ENCODE measurements around the gene CD164L2.

Gene CD164L2

GRCh38 chr1:27364696-27365371 lies 18.3 kb downstream of the CD164L2 start:
- ChIA-PET POLR2A (interaction anchor here (0.8 to 2.6 kb wide), 17 partner anchors 8 to 1217 kb away, joined by 3 to 23 read pairs (median 5); partner anchors contain the start of genes CD164L2, SLC9A1 and SYTL1), CTCF (interaction anchor here (0.7 to 5.1 kb wide), 15 partner anchors 10 to 319 kb away, joined by 3 to 84 read pairs (median 4); no protein-coding TSS in a partner anchor)
- Histone ChIP-seq H3K27ac (ENCODE audit: extremely low read depth, low read depth, low read length) (no peak overlapping the region), H3K4me1 (ENCODE audit: control insufficient read depth, insufficient read depth, low read length) (peaks cover 2% of the 10 kb centered on the region; the same call in 1 of the 2 replicates), H3K36me3 (ENCODE audit: control insufficient read depth in 2 of 2, insufficient read depth in 1 of 2, low read length in 2 of 2) (peaks cover 0 to 34% of the 10 kb centered on the region in 2 experiments; a peak in 1 of 3 replicates), H3K4me3 (ENCODE audit: low read depth, low read length) (no peak overlapping the region; the same call in 1 of the 2 replicates), H3K9me3 (ENCODE audit: control insufficient read depth, insufficient read depth, low read depth, low read length) (no peaks in the 10 kb centered on the region)
- no peak for TF ChIP-seq ZBTB26 (tag by site-specific recombination; optimal IDR thresholded peaks at IDR 0.05)
- TF ChIP-seq BCL11B (tag by site-specific recombination; IDR thresholded peaks at IDR 0.05; ENCODE audit: low read depth) = 0 out of 2 replicates have a peak, but pooled peaks have one; percentile 17

GRCh38 chr1:27363766-27364695 lies 19.1 kb downstream of the CD164L2 start:
- CTCF ChIA-PET = interaction anchor here (0.7 to 5.1 kb wide), 4 partner anchors 9 to 318 kb away, joined by 3 to 84 read pairs (median 14); no protein-coding TSS in a partner anchor
- TF ChIP-seq ZNF830 (tag by site-specific recombination; IDR thresholded peaks at IDR 0.05; ENCODE audit: low read depth) (no peak), OVOL3 (tag by site-specific recombination; IDR thresholded peaks at IDR 0.05) (no peak), BCL11A (tag by site-specific recombination; IDR thresholded peaks at IDR 0.05; ENCODE audit: low read depth) (peak; percentile 99), BCL11B (tag by site-specific recombination; IDR thresholded peaks at IDR 0.05; ENCODE audit: low read depth) (peak; percentile 100)
- Histone ChIP-seq H3K27ac (ENCODE audit: extremely low read depth, low read depth, low read length) (no peak overlapping the region), H3K36me3 (ENCODE audit: control insufficient read depth in 2 of 2, insufficient read depth in 1 of 2, low read length in 2 of 2) (peaks cover 0 to 36% of the 10 kb centered on the region in 2 experiments; a peak in 1 of 3 replicates), H3K9me3 (ENCODE audit: control insufficient read depth, insufficient read depth, low read depth, low read length) (no peaks in the 10 kb centered on the region), H3K4me1 (ENCODE audit: control insufficient read depth, insufficient read depth, low read length) (peaks cover 2% of the 10 kb centered on the region; the same call in 1 of the 2 replicates), H3K4me3 (ENCODE audit: low read depth, low read length) (no peak overlapping the region)
- POLR2A ChIA-PET = no interaction called here

- CTCF ChIA-PET = interaction anchor here (0.8 to 1.3 kb wide), 4 partner anchors 26 to 41 kb away, joined by 3 to 5 read pairs (median 4); no protein-coding TSS in a partner anchor
- H3K9me3 ChIP-seq (ENCODE audit: control insufficient read depth, insufficient read depth, low read depth, low read length) = no peaks in the 10 kb centered on the region
- no peak overlapping the region for H3K27ac ChIP-seq (ENCODE audit: extremely low read depth, low read depth, low read length)
- no peak overlapping the region for H3K4me3 ChIP-seq (ENCODE audit: low read depth, low read length)
- POLR2A ChIA-PET = no interaction called here
- peaks cover 0 to 45% of the 10 kb centered on the region in 2 experiments; a peak in 1 of 3 replicates for H3K36me3 ChIP-seq (ENCODE audit: control insufficient read depth in 2 of 2, insufficient read depth in 1 of 2, low read length in 2 of 2)
- no peak for TF ChIP-seq ZNF140 (tag by site-specific recombination; IDR thresholded peaks at IDR 0.05)
- TF ChIP-seq HIC1 (tag by site-specific recombination; IDR thresholded peaks at IDR 0.05) = peak; percentile 45; the same call in 1 of the 2 replicates
- no peak for TF ChIP-seq ZBTB11 (tag by site-specific recombination; conservative IDR thresholded peaks at IDR 0.05; ENCODE audit: low read depth)
- no peak for TF ChIP-seq ZNF404 (tag by site-specific recombination; IDR thresholded peaks at IDR 0.05)
- TF ChIP-seq ZBTB6 (tag by site-specific recombination; IDR thresholded peaks at IDR 0.05) = no peak
- TF ChIP-seq ZNF518A (tag by site-specific recombination; conservative IDR thresholded peaks at IDR 0.05; ENCODE audit: low read depth) = no peak
- TF ChIP-seq ZNF341 (tag by site-specific recombination; IDR thresholded peaks at IDR 0.05; ENCODE audit: low read depth) = no peak
- no peak for TF ChIP-seq ZNF112 (tag by site-specific recombination; IDR thresholded peaks at IDR 0.05)
- no peaks in the 10 kb centered on the region for H3K4me1 ChIP-seq (ENCODE audit: control insufficient read depth, insufficient read depth, low read length)
Measured at GRCh38 chr1:27361553-27361952, 21.6 kb downstream of the CD164L2 start.

Measured in HEK293 (cell line).